ENCODE results near the gene RAB9A.

DNA sequence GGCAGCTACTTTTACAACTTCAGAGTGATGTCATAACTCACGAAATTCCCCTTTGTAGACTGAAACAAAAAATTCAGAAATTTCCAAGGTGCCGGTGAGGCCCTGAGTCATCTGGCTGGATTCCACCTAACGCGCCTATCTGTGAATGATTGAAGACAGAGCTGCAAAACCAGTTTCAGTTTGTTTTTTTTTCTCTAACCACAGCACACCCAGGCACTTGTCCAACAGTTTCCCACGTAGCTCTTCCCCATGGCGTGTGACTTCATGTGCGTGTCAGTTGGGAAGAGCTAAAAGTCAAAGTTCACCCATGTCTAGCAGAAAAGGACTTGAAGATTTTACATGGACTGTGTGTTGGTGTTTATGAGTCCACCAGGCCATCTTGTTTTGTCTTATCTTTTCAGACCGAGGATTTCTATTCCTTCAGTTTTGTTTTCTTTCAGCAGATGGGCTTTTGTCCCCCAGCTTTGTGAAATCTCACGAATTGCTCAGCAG, 19.6 kb upstream of the RAB9A start:
- TF ChIP-seq POLR2A (IDR thresholded peaks at IDR 0.05), result no peak
- TF ChIP-seq, protein P1, sequence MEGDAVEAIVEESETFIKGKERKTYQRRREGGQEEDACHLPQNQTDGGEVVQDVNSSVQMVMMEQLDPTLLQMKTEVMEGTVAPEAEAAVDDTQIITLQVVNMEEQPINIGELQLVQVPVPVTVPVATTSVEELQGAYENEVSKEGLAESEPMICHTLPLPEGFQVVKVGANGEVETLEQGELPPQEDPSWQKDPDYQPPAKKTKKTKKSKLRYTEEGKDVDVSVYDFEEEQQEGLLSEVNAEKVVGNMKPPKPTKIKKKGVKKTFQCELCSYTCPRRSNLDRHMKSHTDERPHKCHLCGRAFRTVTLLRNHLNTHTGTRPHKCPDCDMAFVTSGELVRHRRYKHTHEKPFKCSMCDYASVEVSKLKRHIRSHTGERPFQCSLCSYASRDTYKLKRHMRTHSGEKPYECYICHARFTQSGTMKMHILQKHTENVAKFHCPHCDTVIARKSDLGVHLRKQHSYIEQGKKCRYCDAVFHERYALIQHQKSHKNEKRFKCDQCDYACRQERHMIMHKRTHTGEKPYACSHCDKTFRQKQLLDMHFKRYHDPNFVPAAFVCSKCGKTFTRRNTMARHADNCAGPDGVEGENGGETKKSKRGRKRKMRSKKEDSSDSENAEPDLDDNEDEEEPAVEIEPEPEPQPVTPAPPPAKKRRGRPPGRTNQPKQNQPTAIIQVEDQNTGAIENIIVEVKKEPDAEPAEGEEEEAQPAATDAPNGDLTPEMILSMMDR (IDR thresholded peaks at IDR 0.05 in 8 of 11, conservative IDR thresholded peaks at IDR 0.05 in 3 of 11), result no peak
